OCI-LY1 (cell line): ENCODE data around the gene GADD45B.

Experiments used
- H2AFZ ChIP-seq: fragments of 200-600 bp; sonication (generic), shearing (Covaris generic); 2 replicates; pipeline ENCODE4 v1.6.0; 2014; ENCODE audit warnings: antibody characterized with exemption, mild to moderate bottlenecking, low read length
- H3F3A ChIP-seq: fragments of 200-600 bp; sonication (generic), shearing (Covaris generic); 2 replicates; pipeline ENCODE4 v1.6.0; 2014; ENCODE audit warnings: mild to moderate bottlenecking, antibody characterized with exemption, low read length, moderate library complexity; ENCODE audit not compliant: insufficient read depth
- H3K27ac ChIP-seq: fragments of 200-600 bp; sonication (generic); 2 replicates; pipeline ENCODE4 v1.5.1; 2014; ENCODE audit warnings: low read length, mixed run types, mild to moderate bottlenecking, low read depth; ENCODE audit not compliant: poor library complexity, severe bottlenecking
- H3K27me3 ChIP-seq: fragments of 200-600 bp; sonication (generic); 2 replicates; pipeline ENCODE4 v1.6.0; 2014; ENCODE audit warnings: antibody characterized with exemption, mild to moderate bottlenecking, low read length, moderate library complexity; ENCODE audit not compliant: insufficient read depth
- H3K36me3 ChIP-seq: fragments of 200-600 bp; sonication (generic); 2 replicates; pipeline ENCODE4 v1.6.1; 2014; ENCODE audit warnings: mild to moderate bottlenecking, antibody characterized with exemption, low read length, moderate library complexity, mixed read lengths; ENCODE audit not compliant: insufficient read depth
- H3K4me1 ChIP-seq: fragments of 200-600 bp; sonication (generic); 2 replicates; pipeline ENCODE4 v1.5.1; 2014; ENCODE audit warnings: mild to moderate bottlenecking, low read length, moderate library complexity; ENCODE audit not compliant: insufficient read depth, severe bottlenecking
- H3K4me2 ChIP-seq: fragments of 200-600 bp; sonication (generic), shearing (Covaris generic); 2 replicates; pipeline ENCODE4 v1.6.1; 2014; ENCODE audit warnings: low read length
- H3K4me3 ChIP-seq: fragments of 200-600 bp; sonication (generic); 2 replicates; pipeline ENCODE4 v1.5.1; 2014; ENCODE audit warnings: low read length, low read depth, mild to moderate bottlenecking, mixed read lengths; ENCODE audit not compliant: poor library complexity, severe bottlenecking
- H3K79me2 ChIP-seq: fragments of 200-600 bp; shearing (Covaris generic); 2 replicates; pipeline ENCODE4 v1.6.1; 2016; ENCODE audit warnings: mixed run types, low read length, mixed read lengths; ENCODE audit not compliant: insufficient read depth
- H3K9ac ChIP-seq: fragments of 200-600 bp; sonication (generic), shearing (Covaris generic); 2 replicates; pipeline ENCODE4 v1.6.1; 2014; ENCODE audit warnings: mild to moderate bottlenecking, low read length, mixed read lengths
- H3K9me2 ChIP-seq: fragments of 200-600 bp; sonication (generic), shearing (Covaris generic); 2 replicates; pipeline ENCODE4 v1.6.1; 2014; ENCODE audit warnings: low read depth, mild to moderate bottlenecking, low read length, mixed read lengths
- H3K9me3 ChIP-seq: fragments of 200-600 bp; shearing (Covaris generic); 2 replicates; pipeline ENCODE4 v1.6.1; 2014; ENCODE audit warnings: low read length, mixed read lengths
- H4K20me1 ChIP-seq: fragments of 200-600 bp; sonication (generic), shearing (Covaris generic); 2 replicates; pipeline ENCODE4 v1.6.0; 2016; ENCODE audit warnings: mild to moderate bottlenecking, low read length; ENCODE audit not compliant: insufficient read depth
- EZH2 ChIP-seq: fragments of 200-600 bp; sonication (generic), shearing (Covaris generic); IDR thresholded peaks from 2 replicates; pipeline ENCODE4 v1.8.0; 2017; ENCODE audit warnings: borderline replicate concordance, mixed run types, mild to moderate bottlenecking, antibody characterized with exemption, low read length, moderate library complexity, mixed read lengths
- TF ChIP-seq, protein P1 (sequence below): fragments of 200-600 bp; sonication (generic), shearing (Covaris generic); IDR thresholded peaks from 2 replicates; pipeline ENCODE4 v1.5.1; 2017; ENCODE audit warnings: mild to moderate bottlenecking, antibody characterized with exemption, low read length, moderate library complexity, mixed read lengths

GADD45B gene

DNA sequence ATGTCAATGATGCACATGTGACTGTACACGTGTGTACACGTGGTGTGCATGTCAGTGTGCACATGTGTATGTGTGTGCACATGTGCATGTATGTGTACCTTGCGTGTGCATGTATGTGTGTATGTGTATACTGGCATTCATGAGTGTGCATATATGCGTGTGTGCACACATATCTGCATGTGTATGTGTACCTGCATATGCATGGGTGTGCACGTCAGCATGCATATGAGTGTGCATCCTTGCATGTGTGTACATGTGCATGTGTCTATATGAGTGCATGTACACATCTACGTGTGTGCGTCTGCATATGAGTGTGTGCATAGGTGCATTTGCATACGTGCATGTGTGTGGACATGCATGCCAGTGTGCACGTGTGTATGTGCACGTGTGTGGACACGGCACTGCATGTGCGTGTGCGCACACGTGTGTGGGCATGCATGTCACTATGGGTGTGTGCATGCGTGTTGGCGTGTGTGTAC, 48.5 kb downstream of the GADD45B start:
- Histone ChIP-seq H4K20me1 (no peaks in the 10 kb centered on the region), H3K36me3 (no peaks in the 10 kb centered on the region), H3K4me3 (no peak overlapping the region), H2AFZ (no peak overlapping the region), H3K79me2 (no peaks in the 10 kb centered on the region), H3K4me1 (no peaks in the 10 kb centered on the region), H3K27ac (no peak overlapping the region), H3K4me2 (no peak overlapping the region), H3K9ac (no peak overlapping the region), H3K27me3 (peaks cover 15% of the 10 kb centered on the region; the same call in 1 of the 2 replicates), H3K9me2 (no peaks in the 10 kb centered on the region), H3F3A (no peaks in the 10 kb centered on the region), H3K9me3 (no peaks in the 10 kb centered on the region)
- TF ChIP-seq, protein P1, sequence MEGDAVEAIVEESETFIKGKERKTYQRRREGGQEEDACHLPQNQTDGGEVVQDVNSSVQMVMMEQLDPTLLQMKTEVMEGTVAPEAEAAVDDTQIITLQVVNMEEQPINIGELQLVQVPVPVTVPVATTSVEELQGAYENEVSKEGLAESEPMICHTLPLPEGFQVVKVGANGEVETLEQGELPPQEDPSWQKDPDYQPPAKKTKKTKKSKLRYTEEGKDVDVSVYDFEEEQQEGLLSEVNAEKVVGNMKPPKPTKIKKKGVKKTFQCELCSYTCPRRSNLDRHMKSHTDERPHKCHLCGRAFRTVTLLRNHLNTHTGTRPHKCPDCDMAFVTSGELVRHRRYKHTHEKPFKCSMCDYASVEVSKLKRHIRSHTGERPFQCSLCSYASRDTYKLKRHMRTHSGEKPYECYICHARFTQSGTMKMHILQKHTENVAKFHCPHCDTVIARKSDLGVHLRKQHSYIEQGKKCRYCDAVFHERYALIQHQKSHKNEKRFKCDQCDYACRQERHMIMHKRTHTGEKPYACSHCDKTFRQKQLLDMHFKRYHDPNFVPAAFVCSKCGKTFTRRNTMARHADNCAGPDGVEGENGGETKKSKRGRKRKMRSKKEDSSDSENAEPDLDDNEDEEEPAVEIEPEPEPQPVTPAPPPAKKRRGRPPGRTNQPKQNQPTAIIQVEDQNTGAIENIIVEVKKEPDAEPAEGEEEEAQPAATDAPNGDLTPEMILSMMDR: no peak
- TF ChIP-seq EZH2: no peak

DNA sequence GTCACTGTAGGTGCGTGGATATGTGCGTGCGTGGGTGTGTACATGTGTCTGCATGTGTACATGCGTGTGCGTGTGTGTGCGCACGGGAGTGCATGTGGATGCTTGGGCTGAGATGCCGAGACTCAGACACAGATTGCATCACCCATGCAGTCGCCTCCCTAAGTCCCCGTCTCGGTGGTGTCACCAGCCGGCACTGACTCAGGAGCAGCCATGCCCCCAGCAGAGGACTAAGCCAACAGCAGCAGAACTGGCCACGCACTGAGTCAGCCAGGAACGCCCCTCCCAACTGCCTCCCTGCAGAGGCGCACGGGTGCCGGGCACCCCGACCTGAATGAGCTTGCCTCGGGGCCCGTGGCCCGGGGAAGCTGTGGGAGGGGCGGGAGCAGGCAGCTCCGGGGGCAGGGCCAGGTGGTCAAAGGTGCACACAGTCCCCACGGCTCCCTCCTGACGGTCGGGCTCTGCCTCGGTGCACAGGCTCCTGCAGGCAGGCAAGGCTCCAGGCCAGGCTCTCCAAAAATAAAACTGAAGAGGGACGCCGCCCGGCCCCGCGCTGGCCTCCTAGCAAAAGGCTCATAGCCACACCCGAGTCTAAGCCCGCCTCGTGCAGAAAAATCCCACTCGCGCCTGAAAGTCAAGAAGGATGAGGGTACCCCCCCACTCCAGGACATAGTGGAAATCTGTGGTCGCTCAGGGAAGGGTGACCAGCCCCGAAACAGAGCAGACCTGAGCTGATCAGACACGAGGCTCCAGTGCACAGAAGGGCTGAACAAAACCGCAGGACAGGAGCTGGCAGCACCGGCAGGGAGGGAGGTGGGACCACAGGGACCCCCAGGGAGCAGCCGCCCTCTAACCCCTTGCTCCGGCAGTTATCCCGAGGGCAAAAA, 49.2 kb downstream of the GADD45B start:
- no peaks in the 10 kb centered on the region for H3F3A ChIP-seq
- H3K9ac ChIP-seq: no peak overlapping the region
- TF ChIP-seq EZH2: no peak
- TF ChIP-seq, protein P1: no peak
- H3K4me2 ChIP-seq: no peak overlapping the region
- H3K4me3 ChIP-seq: no peak overlapping the region
- peaks cover 15% of the 10 kb centered on the region; the same call in 1 of the 2 replicates for H3K27me3 ChIP-seq
- no peak overlapping the region for H2AFZ ChIP-seq
- no peaks in the 10 kb centered on the region for H3K9me2 ChIP-seq
- H3K9me3 ChIP-seq: no peaks in the 10 kb centered on the region
- H3K4me1 ChIP-seq: no peaks in the 10 kb centered on the region
- H3K79me2 ChIP-seq: no peaks in the 10 kb centered on the region
- no peaks in the 10 kb centered on the region for H4K20me1 ChIP-seq
- no peak overlapping the region for H3K27ac ChIP-seq
- H3K36me3 ChIP-seq: no peaks in the 10 kb centered on the region

DNA sequence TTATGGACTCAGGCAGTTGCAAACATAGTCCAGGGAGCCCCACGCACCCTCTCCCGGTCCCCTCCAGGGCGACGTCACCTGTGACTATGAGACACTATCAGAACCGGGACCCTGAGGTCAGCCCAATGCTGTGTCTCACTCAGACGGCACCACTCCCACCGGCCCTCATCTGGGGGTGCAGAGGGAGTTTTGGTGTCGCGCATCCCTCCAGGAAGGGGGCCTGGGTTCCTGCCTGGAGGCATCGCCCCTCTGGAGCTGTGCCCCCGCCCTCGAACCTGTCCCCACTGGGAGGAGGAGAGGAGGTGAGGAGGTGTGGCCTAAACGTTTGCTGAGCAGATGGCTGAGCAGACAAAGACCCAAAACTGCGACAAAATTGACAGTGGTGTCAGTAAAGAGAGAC, 51.2 kb downstream of the GADD45B start:
- Histone ChIP-seq H3K4me1 (no peaks in the 10 kb centered on the region), H3K9me2 (no peaks in the 10 kb centered on the region), H2AFZ (no peak overlapping the region), H3K9me3 (peaks cover 2% of the 10 kb centered on the region), H3K79me2 (no peaks in the 10 kb centered on the region), H4K20me1 (no peaks in the 10 kb centered on the region), H3F3A (no peaks in the 10 kb centered on the region), H3K4me2 (no peak overlapping the region), H3K27ac (no peak overlapping the region), H3K4me3 (no peak overlapping the region), H3K27me3 (peaks cover 15% of the 10 kb centered on the region; the same call in 1 of the 2 replicates), H3K9ac (no peak overlapping the region), H3K36me3 (no peaks in the 10 kb centered on the region; the same call in 1 of the 2 replicates)
- TF ChIP-seq, protein P1: no peak
- no peak for TF ChIP-seq EZH2
